H7 (cell line): ENCODE measurements around the gene GALE. TPM values are rescaled to one million over a fixed set of nuclear protein-coding genes. Genes with fewer than 3 reads are reported as not detected.
"Not testable (repeated sequence)": the region's sequence is repeated elsewhere in the genome, so short reads cannot be mapped to it uniquely, and the experiment has no call there.

ENCODE experiments used
- DNase-seq: peaks from one replicate; pipeline ENCODE4 v3.0.0; 2012
- H3K27me3 ChIP-seq: 2 replicates; pipeline ENCODE4 v1.6.0; 2011; ENCODE audit warnings: mild to moderate bottlenecking, low read length; ENCODE audit not compliant: control insufficient read depth, insufficient read depth
- H3K36me3 ChIP-seq: replicated peaks from 2 replicates; pipeline ENCODE4 v1.5.1; 2011; ENCODE audit warnings: low read length; ENCODE audit not compliant: control insufficient read depth, insufficient read depth
- H3K4me3 ChIP-seq: 2 replicates; pipeline ENCODE4 v1.5.1; 2011; ENCODE audit warnings: low read depth, mild to moderate bottlenecking, control low read depth, low read length, moderate library complexity; ENCODE audit not compliant: insufficient read depth
- total RNA-seq: library from RNA; depleted of rRNA; stranded (reverse); fragments of >200 nt; shearing (Covaris generic); gene quantifications from 2 replicates; pipeline ENCODE4 v1.2.3, GENCODE V29; 2014

Gene GALE
- total RNA-seq, 1 experiment from 2014 or later: 103 TPM

DNA sequence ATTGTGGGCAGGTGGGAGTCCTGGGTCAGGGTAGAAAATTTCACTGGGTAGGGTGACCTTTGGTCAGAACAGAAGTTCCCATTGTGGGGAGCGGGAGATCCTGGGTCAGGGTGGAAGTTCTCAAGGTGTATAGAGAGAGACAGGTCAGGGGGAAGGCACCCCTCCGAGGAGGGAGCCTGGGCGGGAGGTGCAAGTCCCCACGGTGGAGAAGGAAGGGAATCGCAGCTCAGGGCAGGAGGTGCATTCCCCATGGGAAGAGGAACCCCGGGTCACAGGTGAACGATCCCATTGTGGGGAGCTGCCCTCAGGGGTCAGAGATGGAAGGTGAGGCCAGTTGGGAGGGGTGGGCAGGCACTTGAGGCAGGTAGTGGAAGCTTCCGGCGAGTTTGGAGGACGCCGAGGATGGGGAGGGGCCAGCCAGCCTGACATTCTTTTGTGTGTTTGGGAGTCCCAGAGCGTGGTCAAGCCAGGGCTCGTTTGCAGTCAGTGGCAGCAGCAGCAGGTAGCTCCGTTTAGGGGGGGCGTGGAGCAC is 9.0 kb downstream of the GALE start:
- peaks cover 13% of the 10 kb centered on the region for H3K36me3 ChIP-seq
- no peaks in the 10 kb centered on the region for H3K27me3 ChIP-seq
- H3K4me3 ChIP-seq: peak overlapping the region; percentile 65
- peak; percentile 90 for DNase-seq

DNA sequence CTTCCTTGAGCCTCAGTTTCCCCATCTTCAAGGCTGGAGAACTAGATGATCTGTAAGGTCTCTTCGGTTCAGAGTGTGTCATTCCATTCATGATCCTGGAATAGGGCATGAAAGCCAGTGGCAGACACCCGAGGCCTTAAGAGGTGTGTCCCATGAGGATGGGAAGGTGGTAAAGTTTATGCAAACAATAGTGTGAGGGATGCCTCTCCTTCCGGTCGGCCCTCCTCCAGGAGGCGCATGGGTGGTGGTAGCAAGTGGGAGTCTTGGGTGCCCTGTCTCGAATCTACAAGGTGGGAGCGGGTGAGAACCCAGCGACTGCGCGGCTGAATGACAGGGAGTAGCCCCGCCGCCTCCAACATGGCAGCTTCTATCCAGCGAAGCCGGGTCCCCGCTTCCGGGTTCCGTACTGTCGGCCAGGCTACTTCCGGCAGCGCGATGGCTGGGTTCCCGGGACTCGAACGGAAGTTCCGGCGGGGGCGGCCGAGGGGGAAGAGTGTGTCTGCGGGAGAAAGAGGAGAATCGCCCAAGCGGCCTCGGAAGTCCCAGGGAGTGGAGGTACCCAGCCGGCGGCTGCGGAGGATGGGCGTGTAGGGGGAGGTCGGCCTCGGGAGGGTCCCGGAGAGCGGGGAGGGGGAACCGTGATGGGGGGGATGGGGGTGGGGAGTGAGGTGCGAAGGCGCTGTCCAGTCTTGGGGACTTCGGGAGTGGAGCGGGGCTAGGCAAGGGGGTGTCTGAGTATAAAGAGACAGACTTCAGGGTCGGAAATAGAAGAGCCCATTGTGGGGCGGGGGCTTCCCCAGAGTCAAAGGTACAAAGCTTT is 9.6 kb downstream of the GALE start, which contains the start of gene LYPLA2:
LYPLA2 (plus strand) TSS at position 450 of the 820 bp plus-strand sequence. CDS start 1,538 bp downstream, outside the sequence.
- H3K36me3 ChIP-seq: peaks cover 17% of the 10 kb centered on the region
- peak; percentile 96 for DNase-seq
- H3K27me3 ChIP-seq: no peaks in the 10 kb centered on the region
- peak within 1 kb of the TSS; percentile 65 for H3K4me3 ChIP-seq

DNA sequence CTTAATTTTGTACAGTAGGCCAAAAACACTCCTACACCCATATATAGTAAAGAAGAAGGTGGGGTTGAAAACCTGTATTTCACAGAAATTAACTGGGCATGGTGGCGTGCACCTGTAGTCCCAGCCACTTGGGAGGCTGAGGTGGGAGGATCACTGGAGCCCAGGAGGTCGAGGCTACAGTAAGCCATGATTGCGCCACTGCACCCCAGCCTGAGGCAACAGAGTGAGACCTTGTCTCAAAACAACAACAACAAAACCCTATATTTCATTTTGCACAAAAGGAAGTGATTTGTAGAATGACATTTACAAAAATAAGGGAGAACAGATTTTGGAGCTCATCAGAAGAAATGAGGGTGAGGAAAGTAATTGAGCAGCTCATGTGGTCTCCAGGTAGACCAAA is 11.9 kb downstream of the GALE start:
- peaks cover 19% of the 10 kb centered on the region for H3K36me3 ChIP-seq
- no peaks in the 10 kb centered on the region for H3K27me3 ChIP-seq
- no peak overlapping the region for H3K4me3 ChIP-seq
- no peak for DNase-seq

DNA sequence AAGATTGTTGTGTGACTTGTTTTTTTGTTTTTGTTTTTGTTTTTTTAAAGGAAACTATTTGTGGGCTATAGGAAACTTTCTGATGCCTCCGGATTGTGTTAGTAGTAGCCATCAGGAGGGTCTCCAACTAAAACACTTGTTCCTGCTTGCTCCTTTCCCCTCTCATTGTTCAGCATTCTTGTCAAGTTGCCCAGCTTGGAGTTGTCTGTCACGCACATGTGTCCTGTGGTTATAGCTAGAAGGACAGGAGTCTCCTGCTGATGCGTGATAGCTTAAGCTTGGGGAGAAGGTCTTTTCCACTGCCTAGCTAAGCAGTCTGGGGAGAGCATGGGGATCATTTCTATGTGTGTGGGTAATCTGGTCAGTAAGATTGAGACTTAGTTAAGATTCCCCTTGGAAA is 12.9 kb downstream of the GALE start:
- no peak for DNase-seq
- Histone ChIP-seq H3K36me3 (peaks cover 17% of the 10 kb centered on the region), H3K27me3 (no peaks in the 10 kb centered on the region), H3K4me3 (no peak overlapping the region)

DNA sequence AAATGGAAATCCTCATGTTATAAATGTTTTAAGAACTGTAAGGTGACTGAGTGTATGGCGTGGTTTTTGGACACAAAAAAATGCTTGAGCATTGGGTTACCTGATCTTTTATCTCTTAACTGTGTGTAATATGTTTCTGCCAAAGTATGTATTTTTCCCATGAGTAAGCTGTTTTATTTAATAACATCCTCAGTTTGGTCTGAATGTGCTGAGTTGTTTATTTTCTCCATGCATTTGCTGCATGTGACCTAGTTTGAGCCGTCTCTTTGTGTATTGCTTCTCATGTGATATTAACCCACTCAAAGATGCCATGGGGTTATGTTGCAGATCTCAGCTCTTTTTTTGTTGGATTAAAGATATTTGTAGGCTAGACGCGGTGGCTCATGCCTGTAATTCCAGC is 15.7 kb downstream of the GALE start:
- no peak overlapping the region for H3K4me3 ChIP-seq
- H3K27me3 ChIP-seq: no peaks in the 10 kb centered on the region
- no peak for DNase-seq
- peaks cover 21% of the 10 kb centered on the region for H3K36me3 ChIP-seq

DNA sequence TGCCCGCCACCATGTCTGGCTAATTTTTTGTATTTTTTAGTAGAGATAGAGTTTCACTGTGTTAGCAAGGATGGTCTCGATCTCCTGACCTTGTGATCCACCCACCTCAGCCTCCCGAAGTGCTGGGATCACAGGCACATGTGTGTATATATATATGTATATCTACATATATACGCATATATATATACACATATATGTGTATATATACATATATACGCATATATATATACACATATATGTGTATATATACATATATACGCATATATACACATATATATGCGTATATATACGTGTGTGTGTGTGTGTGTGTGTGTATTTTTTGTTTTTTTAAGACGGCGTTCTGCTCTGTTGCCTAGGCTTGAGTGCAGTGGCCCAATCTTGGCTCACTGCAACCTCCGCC is 17.4 kb downstream of the GALE start:
- H3K36me3 ChIP-seq: peaks cover 21% of the 10 kb centered on the region
- not testable (repeated sequence) for H3K27me3 ChIP-seq, DNase-seq, H3K4me3 ChIP-seq

DNA sequence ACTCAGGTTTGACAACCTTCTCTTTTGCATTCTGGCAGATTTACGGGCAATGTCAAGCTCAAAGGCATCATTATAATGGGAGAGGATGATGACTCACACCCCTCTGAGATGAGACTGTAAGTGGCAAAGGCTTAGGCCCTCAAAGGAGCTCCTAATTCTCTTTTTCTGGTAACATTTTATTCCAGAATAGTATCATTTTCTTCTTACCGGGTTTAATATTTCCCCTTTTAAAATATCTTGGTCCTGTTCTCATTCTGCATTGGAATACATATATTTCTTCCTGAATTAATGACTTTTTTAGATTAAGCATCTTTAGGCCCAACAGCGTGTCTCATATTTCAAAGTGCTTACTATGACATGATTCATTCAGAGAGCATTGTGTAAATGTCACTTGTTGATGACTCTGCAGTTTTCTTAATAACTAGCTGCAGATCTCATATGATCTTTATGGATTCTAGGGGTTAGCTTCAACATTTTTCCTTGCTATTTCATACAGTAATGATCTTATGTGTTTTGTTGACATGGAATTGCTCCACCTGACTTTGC is 20.7 kb downstream of the GALE start:
- no peak for DNase-seq
- no peak overlapping the region for H3K4me3 ChIP-seq
- peaks cover 5% of the 10 kb centered on the region; the same call in 1 of the 2 replicates for H3K36me3 ChIP-seq
- H3K27me3 ChIP-seq: no peaks in the 10 kb centered on the region

DNA sequence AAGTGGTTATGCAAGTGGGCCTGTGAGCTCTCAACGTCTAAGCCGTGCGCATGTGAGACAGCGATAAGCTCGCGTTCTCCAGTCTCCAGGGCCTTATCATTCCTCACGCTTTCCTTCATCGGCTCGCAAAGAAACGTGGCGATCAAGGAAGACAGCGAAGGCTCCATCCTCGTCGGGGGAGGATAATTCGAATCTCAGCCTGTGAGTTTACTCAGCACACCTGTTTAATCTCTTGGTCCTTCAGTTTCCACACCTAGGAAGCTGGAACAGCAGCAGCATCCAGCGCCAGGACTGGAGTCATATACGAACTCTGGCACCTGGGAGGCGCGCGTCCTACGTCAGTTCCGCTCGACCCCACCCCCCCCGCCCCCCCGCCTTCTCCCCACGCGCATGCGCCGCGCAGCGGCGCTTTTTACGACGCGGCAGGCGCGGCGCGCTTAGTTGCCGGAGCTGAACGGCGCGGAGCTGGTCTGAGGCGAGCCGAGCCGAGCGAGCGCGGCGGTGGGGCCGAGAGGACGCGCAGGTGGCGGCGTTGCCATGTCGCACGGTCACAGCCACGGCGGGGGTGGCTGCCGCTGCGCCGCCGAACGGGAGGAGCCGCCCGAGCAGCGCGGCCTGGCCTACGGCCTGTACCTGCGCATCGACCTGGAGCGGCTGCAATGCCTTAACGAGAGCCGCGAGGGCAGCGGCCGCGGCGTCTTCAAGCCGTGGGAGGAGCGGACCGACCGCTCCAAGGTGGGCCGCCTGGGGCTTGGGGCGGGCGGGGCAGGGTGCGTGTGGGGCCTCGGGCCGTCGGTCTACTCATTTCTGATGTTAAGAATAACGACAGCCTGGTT is 22.4 kb downstream of the GALE start, which contains the start of gene PITHD1:
PITHD1 (plus strand) TSS at position 440 of the 836 bp plus-strand sequence; CDS start at position 538, 98 bp downstream.
- peak; percentile 99 for DNase-seq
- Histone ChIP-seq H3K36me3 (peaks cover 4% of the 10 kb centered on the region; the same call in 1 of the 2 replicates), H3K27me3 (no peaks in the 10 kb centered on the region), H3K4me3 (peak within 1 kb of the TSS; percentile 98)

DNA sequence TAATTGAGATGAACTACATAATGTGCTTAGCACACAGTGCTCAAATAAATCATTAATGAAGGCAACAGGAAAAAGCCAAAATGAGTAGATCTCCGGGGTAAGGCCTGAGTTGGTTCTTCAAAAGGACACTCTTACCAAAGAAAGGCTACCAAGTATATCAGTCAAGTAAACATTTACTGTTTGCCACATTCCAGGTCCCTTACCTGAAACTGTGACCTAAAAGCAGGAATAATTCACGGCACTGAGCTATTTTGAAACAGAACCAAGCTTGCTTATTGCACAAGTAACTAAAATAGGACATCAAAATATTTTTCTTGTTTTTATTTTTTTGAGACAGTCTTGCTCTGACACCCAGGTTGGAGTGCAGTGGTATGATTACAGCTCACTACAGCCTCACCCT is 24.3 kb downstream of the GALE start:
- Histone ChIP-seq H3K36me3 (peaks cover 3% of the 10 kb centered on the region; the same call in 1 of the 2 replicates), H3K4me3 (no peak overlapping the region), H3K27me3 (no peaks in the 10 kb centered on the region)
- DNase-seq: no peak

DNA sequence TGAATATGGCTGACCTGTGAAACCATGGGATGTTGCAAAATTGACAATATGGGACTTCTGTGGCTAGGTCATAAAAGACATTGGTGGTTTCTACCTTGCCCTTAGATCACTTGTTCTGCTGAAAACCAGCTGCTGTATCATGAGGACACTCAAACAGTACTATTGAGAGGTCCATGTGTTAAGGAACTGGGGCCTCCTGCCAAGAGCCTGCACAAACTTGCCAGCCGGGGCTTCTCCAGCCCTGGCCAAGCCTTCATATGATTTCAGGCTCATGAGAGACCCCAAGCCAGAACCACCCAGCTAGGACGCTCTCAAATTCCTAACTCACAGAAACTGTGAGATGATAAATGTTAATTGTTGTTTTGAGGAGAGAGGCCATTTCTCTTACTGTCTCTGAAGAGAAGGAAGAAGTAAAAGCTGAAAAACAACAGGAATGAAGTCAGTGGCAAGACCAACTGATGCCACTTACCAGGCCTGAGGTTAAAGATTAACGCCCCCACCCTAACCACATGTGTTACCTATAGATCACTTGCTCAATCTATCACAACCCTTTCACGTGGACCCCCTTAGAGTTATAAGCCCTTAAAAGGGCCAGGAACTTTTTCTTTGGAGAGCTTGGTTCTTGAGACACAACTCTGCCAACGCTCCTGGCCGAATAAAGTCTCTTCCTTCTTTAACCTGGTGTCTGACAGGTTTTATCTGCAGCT is 26.2 kb downstream of the GALE start:
- DNase-seq: no peak
- H3K4me3 ChIP-seq: no peak overlapping the region

DNA sequence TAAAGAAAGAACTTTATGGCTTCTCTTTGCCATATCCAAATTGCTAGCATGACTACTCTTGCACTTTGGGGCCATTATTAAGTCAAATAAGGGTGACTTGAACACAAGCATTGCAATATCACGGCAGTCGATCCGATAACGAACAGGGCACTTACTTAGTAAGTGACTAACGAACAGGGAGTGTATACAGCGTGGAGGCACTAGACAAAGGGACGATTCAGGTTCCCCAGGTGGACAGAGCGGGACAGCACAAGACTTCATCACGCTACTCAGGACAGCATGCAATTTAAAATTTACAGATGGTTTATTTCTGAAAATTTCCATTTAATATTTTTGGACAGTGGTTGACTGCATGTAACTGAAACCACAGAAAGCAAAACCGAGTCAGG is 27.7 kb downstream of the GALE start:
- Histone ChIP-seq H3K36me3 (peaks cover 2% of the 10 kb centered on the region), H3K27me3 (no peaks in the 10 kb centered on the region), H3K4me3 (no peak overlapping the region)
- no peak for DNase-seq

More for the DNA sequence above, 26.2 kb downstream of the GALE start:
- Histone ChIP-seq H3K36me3 (peaks cover 2% of the 10 kb centered on the region), H3K27me3 (no peaks in the 10 kb centered on the region)

DNA sequence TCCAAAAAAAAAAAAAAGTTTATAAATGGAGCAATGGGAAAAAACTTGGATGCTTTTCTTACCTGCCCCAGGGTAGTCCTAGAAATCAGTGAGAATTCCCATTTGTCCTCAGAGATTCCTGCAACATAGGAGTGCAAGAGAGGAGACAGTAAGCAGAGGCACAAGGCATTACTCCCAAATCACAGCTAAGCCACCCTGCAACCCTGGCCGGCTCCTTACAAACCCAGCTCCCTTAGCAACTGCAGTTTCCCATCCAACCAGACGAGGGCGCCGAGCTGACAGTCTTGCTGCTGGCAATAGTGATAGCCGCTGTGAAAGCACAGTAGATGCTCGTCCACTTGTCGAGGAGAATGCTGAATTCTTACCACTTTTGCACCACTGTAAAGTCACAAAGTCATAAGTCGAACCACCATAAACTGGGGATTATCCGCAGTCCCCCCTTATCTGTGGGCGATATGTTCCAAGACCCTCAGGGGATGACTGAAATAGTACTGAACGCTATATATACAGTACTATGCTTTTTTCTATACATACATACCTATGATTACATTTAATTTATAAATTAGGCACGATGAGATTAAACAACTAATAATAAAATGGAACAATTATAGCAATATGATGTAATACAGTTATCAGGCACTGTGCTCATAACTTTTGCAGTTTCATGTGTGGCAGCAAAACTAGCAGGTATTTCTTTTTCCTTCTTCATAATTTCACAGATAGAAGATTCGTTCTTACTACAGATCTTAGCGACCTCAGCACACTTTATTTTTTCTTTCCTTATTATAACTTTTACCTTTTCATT is 28.3 kb downstream of the GALE start:
- no peak overlapping the region for H3K4me3 ChIP-seq
- H3K36me3 ChIP-seq: peaks cover 2% of the 10 kb centered on the region
- peak; percentile 84 for DNase-seq
- H3K27me3 ChIP-seq: no peaks in the 10 kb centered on the region

DNA sequence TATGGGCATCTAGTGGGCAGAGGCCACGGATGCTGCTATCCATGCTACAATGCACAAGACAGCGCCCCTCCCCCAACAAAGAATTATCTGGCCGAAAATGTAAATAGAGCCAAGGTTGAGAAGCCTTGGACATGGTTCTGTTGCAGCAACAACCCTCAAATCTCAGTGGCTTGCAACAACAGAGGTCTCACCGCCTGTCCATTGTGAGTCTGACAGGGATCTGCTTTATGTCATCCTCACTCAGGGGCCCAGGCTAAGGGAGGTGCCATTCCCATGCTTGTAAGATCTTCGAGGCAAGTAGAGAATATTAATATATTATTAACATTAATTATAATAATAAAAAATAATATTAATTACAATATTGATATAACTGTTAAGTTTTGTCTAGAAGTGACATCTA is 31.8 kb downstream of the GALE start:
- no peak overlapping the region for H3K4me3 ChIP-seq
- H3K27me3 ChIP-seq: no peaks in the 10 kb centered on the region
- peaks cover 6% of the 10 kb centered on the region for H3K36me3 ChIP-seq
- DNase-seq: no peak
